WTC11 (cell line): ENCODE measurements around the gene LARGE1. TPM values are rescaled to one million over a fixed set of nuclear protein-coding genes. Genes with fewer than 3 reads are reported as not detected.

Source experiments
- ATAC-seq: fragments of 200-7000 bp; cut with Tn5 transposase; 2 replicates; pipeline ENCODE4 v1.10.0; 2021; ENCODE audit warnings: mild to moderate bottlenecking, moderate library complexity
- CTCF ChIA-PET: fragments of 300-600 bp; sonication (Branson Sonifier 250); formaldehyde crosslinking; loops from one replicate; lab custom pipeline; 2021; ENCODE audit warnings: antibody characterized with exemption; lab: Charles Lee
- POLR2A ChIA-PET: fragments of 350-600 bp; sonication (Branson Sonifier 250); formaldehyde crosslinking; loops from one replicate; lab custom pipeline; 2021; ENCODE audit warnings: antibody characterized with exemption; lab: Charles Lee
- DNase-seq: peaks from one replicate; pipeline ENCODE4 v3.0.0; 2021; ENCODE audit warnings: low spot score
- H3K27ac Mint-ChIP-seq: 2 replicates; pipeline ENCODE4 v1.8.0; 2021; ENCODE audit warnings: mixed read lengths
- H3K27me3 Mint-ChIP-seq: 2 replicates; pipeline ENCODE4 v1.8.0; 2021; ENCODE audit warnings: low read depth, mild to moderate bottlenecking, moderate library complexity, mixed read lengths
- H3K36me3 Mint-ChIP-seq: 2 replicates; pipeline ENCODE4 v1.8.0; 2021; ENCODE audit warnings: mixed read lengths
- H3K4me1 Mint-ChIP-seq: 2 replicates; pipeline ENCODE4 v1.8.0; 2022; ENCODE audit warnings: mixed read lengths
- H3K4me3 Mint-ChIP-seq: 2 replicates; pipeline ENCODE4 v1.8.0; 2021; ENCODE audit warnings: mild to moderate bottlenecking, moderate library complexity, mixed read lengths
- H3K9me3 Mint-ChIP-seq: 2 replicates; pipeline ENCODE4 v1.8.0; 2021; ENCODE audit warnings: mixed read lengths
- AR ChIP-seq: fragments of 250-450 bp; sonication (Bioruptor Pico); IDR thresholded peaks from 2 replicates; pipeline ENCODE4 v1.9.0; 2021; ENCODE audit warnings: mild to moderate bottlenecking
- ARID4B ChIP-seq: sonication (generic); formaldehyde crosslinking; IDR thresholded peaks from 2 replicates; pipeline ENCODE4 v1.8.0; 2023; ENCODE audit warnings: missing genetic modification reagents, mild to moderate bottlenecking, borderline replicate concordance
- ESRRA ChIP-seq: sonication (generic); formaldehyde crosslinking; IDR thresholded peaks from 2 replicates; pipeline ENCODE4 v1.8.1; 2022; ENCODE audit warnings: mild to moderate bottlenecking, missing genetic modification reagents, borderline replicate concordance
- GABPB1 ChIP-seq: sonication (generic); formaldehyde crosslinking; IDR thresholded peaks from 2 replicates; pipeline ENCODE4 v1.8.1; 2023; ENCODE audit warnings: mild to moderate bottlenecking, missing genetic modification reagents
- GRHL2 ChIP-seq: fragments of 250-450 bp; sonication (Bioruptor Pico); IDR thresholded peaks from 2 replicates; pipeline ENCODE4 v1.8.0; 2022; ENCODE audit warnings: mild to moderate bottlenecking, moderate library complexity; ENCODE audit not compliant: insufficient replicate concordance, severe bottlenecking
- JAZF1 ChIP-seq: fragments of 250-450 bp; sonication (Bioruptor Pico); IDR thresholded peaks from 2 replicates; pipeline ENCODE4 v1.9.0; 2021; ENCODE audit warnings: moderate library complexity, mild to moderate bottlenecking, inconsistent platforms
- KAT7 ChIP-seq: sonication (generic); formaldehyde crosslinking; IDR thresholded peaks from 2 replicates; pipeline ENCODE4 v1.8.1; 2023; ENCODE audit warnings: missing genetic modification reagents, mild to moderate bottlenecking, borderline replicate concordance
- MXD4 ChIP-seq: fragments of 250-450 bp; sonication (Bioruptor Pico); IDR thresholded peaks from 2 replicates; pipeline ENCODE4 v1.8.0; 2021; ENCODE audit warnings: mild to moderate bottlenecking, moderate library complexity, borderline replicate concordance
- MYBL2 ChIP-seq: sonication (generic); formaldehyde crosslinking; IDR thresholded peaks from 2 replicates; pipeline ENCODE4 v1.8.1; 2023; ENCODE audit warnings: mild to moderate bottlenecking, moderate library complexity, missing genetic modification reagents
- RORB ChIP-seq: fragments of 250-450 bp; sonication (Bioruptor Pico); IDR thresholded peaks from 2 replicates; pipeline ENCODE4 v1.9.0; 2021; ENCODE audit warnings: mild to moderate bottlenecking
- SP1 ChIP-seq: sonication (generic); formaldehyde crosslinking; conservative IDR thresholded peaks from 2 replicates; pipeline ENCODE4 v1.8.1; 2022; ENCODE audit warnings: missing genetic modification reagents
- ZNF138 ChIP-seq: sonication (generic); formaldehyde crosslinking; conservative IDR thresholded peaks from 2 replicates; pipeline ENCODE4 v1.8.1; 2022; ENCODE audit warnings: mild to moderate bottlenecking, moderate library complexity, missing genetic modification reagents
- ZNF219 ChIP-seq: sonication (generic); formaldehyde crosslinking; IDR thresholded peaks from 2 replicates; pipeline ENCODE4 v1.8.0; 2023; ENCODE audit warnings: missing genetic modification reagents, mild to moderate bottlenecking, borderline replicate concordance
- ZNF317 ChIP-seq: sonication (generic); formaldehyde crosslinking; IDR thresholded peaks from 2 replicates; pipeline ENCODE4 v1.8.1; 2023; ENCODE audit warnings: low read depth, mild to moderate bottlenecking, moderate library complexity, missing genetic modification reagents, borderline replicate concordance
- ZNF416 ChIP-seq: fragments of 250-450 bp; sonication (Bioruptor Pico); IDR thresholded peaks from 2 replicates; pipeline ENCODE4 v1.9.0; 2021; ENCODE audit warnings: mild to moderate bottlenecking, inconsistent platforms
- ZNF425 ChIP-seq: fragments of 250-450 bp; sonication (Bioruptor Pico); conservative IDR thresholded peaks from 2 replicates; pipeline ENCODE4 v1.9.0; 2021; ENCODE audit warnings: mild to moderate bottlenecking
- ZNF671 ChIP-seq: fragments of 250-450 bp; sonication (Bioruptor Pico); IDR thresholded peaks from 2 replicates; pipeline ENCODE4 v1.8.0; 2021; ENCODE audit warnings: mild to moderate bottlenecking
- total RNA-seq: library from RNA; stranded (reverse); gene quantifications from 3 replicates; pipeline ENCODE4 v1.2.3, GENCODE V29; 2021
- TF ChIP-seq, protein P1 (sequence below): sonication (generic); formaldehyde crosslinking; IDR thresholded peaks from 2 replicates; pipeline ENCODE4 v1.8.0; 2022; ENCODE audit warnings: mild to moderate bottlenecking, missing genetic modification reagents
- TF ChIP-seq, protein P2 (sequence below): sonication (generic); formaldehyde crosslinking; IDR thresholded peaks from 2 replicates; pipeline ENCODE4 v1.8.1; 2022; ENCODE audit warnings: low read depth, missing genetic modification reagents, borderline replicate concordance

The LARGE1 gene
- total RNA-seq, 1 experiment from 2014 or later: 72.6 TPM

DNA sequence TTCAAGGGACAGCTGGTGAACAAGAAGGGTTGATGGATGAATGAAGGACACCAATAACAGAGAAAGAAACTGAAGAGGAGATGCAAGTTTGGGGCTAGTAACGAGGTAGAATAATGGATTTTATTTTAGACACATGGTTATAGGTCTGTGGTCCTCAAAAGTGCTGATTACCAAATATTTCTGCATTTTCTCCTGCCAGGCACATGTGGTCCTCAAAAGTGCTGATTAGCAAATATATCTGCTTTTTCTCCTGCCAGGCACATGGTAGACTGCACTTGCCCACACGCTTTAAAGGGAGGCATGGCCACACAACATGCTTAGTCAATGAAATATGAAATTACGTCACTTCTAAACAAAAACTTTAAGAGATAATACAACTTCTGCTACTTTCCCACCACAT, 489.0 kb downstream of the LARGE1 start:
- POLR2A ChIA-PET: no interaction called here

GRCh38 chr22:33429281-33429680, 491.0 kb downstream of the LARGE1 start:
- DNase-seq (no peak), ATAC-seq (no peak)
- CTCF ChIA-PET: no interaction called here
- Mint-ChIP-seq H3K36me3 (peaks cover 3% of the 10 kb centered on the region; the same call in 1 of the 2 replicates), H3K4me1 (peaks cover 9% of the 10 kb centered on the region; the same call in 1 of the 2 replicates), H3K27me3 (no peaks in the 10 kb centered on the region), H3K4me3 (no peak overlapping the region), H3K9me3 (no peaks in the 10 kb centered on the region), H3K27ac (no peak overlapping the region)
- TF ChIP-seq RORB (CRISPR knock-in tag): no peak
- TF ChIP-seq, protein P1, sequence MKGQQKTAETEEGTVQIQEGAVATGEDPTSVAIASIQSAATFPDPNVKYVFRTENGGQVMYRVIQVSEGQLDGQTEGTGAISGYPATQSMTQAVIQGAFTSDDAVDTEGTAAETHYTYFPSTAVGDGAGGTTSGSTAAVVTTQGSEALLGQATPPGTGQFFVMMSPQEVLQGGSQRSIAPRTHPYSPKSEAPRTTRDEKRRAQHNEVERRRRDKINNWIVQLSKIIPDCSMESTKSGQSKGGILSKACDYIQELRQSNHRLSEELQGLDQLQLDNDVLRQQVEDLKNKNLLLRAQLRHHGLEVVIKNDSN (CRISPR knock-in tag): no peak
- no peak for TF ChIP-seq JAZF1 (CRISPR knock-in tag)
- no peak for TF ChIP-seq KAT7 (CRISPR knock-in tag)
- TF ChIP-seq MXD4 (CRISPR knock-in tag): no peak
- no peak for TF ChIP-seq ESRRA (CRISPR knock-in tag)
- TF ChIP-seq SP1 (CRISPR knock-in tag): no peak
- TF ChIP-seq ZNF317 (CRISPR knock-in tag): no peak
- TF ChIP-seq AR (CRISPR knock-in tag): no peak
- TF ChIP-seq, protein P2, sequence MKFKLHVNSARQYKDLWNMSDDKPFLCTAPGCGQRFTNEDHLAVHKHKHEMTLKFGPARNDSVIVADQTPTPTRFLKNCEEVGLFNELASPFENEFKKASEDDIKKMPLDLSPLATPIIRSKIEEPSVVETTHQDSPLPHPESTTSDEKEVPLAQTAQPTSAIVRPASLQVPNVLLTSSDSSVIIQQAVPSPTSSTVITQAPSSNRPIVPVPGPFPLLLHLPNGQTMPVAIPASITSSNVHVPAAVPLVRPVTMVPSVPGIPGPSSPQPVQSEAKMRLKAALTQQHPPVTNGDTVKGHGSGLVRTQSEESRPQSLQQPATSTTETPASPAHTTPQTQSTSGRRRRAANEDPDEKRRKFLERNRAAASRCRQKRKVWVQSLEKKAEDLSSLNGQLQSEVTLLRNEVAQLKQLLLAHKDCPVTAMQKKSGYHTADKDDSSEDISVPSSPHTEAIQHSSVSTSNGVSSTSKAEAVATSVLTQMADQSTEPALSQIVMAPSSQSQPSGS (CRISPR knock-in tag): no peak
- no peak for TF ChIP-seq ZNF671
- no peak for TF ChIP-seq GABPB1
- no peak for TF ChIP-seq ZNF138 (CRISPR knock-in tag)
- TF ChIP-seq ZNF425 (CRISPR knock-in tag): no peak
- POLR2A ChIA-PET: no interaction called here

More for the DNA sequence above, 489.0 kb downstream of the LARGE1 start:
- TF ChIP-seq MYBL2 (CRISPR knock-in tag) (no peak), ARID4B (CRISPR knock-in tag) (no peak), RORB (CRISPR knock-in tag) (no peak), GRHL2 (CRISPR knock-in tag) (no peak), ZNF416 (no peak), ZNF219 (CRISPR knock-in tag) (no peak)
- TF ChIP-seq, protein P1 (CRISPR knock-in tag): no peak
- CTCF ChIA-PET: no interaction called here
- no peak overlapping the region for H3K4me3 Mint-ChIP-seq
- H3K27ac Mint-ChIP-seq: no peak overlapping the region
- H3K27me3 Mint-ChIP-seq: no peaks in the 10 kb centered on the region
- peaks cover 3% of the 10 kb centered on the region; the same call in 1 of the 2 replicates for H3K36me3 Mint-ChIP-seq
- no peak for ATAC-seq
- H3K4me1 Mint-ChIP-seq: peaks cover 9% of the 10 kb centered on the region; the same call in 1 of the 2 replicates
- no peak for DNase-seq
- no peaks in the 10 kb centered on the region for H3K9me3 Mint-ChIP-seq
